ENCODE data around the gene RPF1. TPM values are rescaled to one million over a fixed set of nuclear protein-coding genes. Genes with fewer than 3 reads are reported as not detected.
"Not testable (repeated sequence)": the region's sequence is repeated elsewhere in the genome, so short reads cannot be mapped to it uniquely, and the experiment has no call there.

Gene RPF1
- total and polyA plus RNA-seq, 4 donors: 18.6 to 34.1 (median 27.5) TPM

GRCh38 chr1:84504580-84505492 is 25.8 kb downstream of the RPF1 start:
- intact Hi-C loops (cut with DNase I): loop anchor here (2.0 to 5.0 kb wide), 3 partner anchors 26 to 97 kb away; partner anchors contain the start of genes CTBS (in 1 of the 2) and RPF1 (in 1 of the 2)

GRCh38 chr1:84505493-84506001 is 26.5 kb downstream of the RPF1 start:
- peak in 1 of 2 donors; percentile 78 for DNase-seq
- Histone ChIP-seq H3K9me3 (ENCODE audit: control insufficient read depth, low read length) (no peaks in the 10 kb centered on the region), H3K4me1 (ENCODE audit: control insufficient read depth in 1 of 2, insufficient read depth in 2 of 2, low read length in 2 of 2) (peaks cover 1 to 10% of the 10 kb centered on the region in 2 donors), H3K4me3 (ENCODE audit: low read length in 2 of 2) (peak overlapping the region; percentile 48 to 63), H3K27ac (ENCODE audit: low read depth in 1 of 2, low read length in 2 of 2) (peak overlapping the region; percentile 5 to 76), H3K36me3 (ENCODE audit: control insufficient read depth in 1 of 2, insufficient read depth in 2 of 2, low read length in 1 of 2) (no peaks in the 10 kb centered on the region), H3K27me3 (ENCODE audit: control insufficient read depth in 1 of 2, insufficient read depth in 2 of 2, low read length in 1 of 2) (no peaks in the 10 kb centered on the region)
- peak; percentile 89 for ATAC-seq (ENCODE audit: low FRiP score)
- intact Hi-C loops (cut with DNase I): loop anchor here (2.0 to 5.0 kb wide), 4 partner anchors 27 to 97 kb away; partner anchors contain the start of genes CTBS (in 1 of the 2) and RPF1 (in 1 of the 2)
- 0% methylated on average over 31 to 47 of the region's 47 CpGs for WGBS, 2 donors

More at GRCh38 chr1:84504580-84505492, 25.8 kb downstream of the RPF1 start:
- ATAC-seq (ENCODE audit: low FRiP score): no peak
- H3K27me3 ChIP-seq (ENCODE audit: control insufficient read depth in 1 of 2, insufficient read depth in 2 of 2, low read length in 1 of 2): no peaks in the 10 kb centered on the region
- peak overlapping the region; percentile 48 to 63 for H3K4me3 ChIP-seq (ENCODE audit: low read length in 2 of 2)
- peaks cover 1 to 10% of the 10 kb centered on the region in 2 donors for H3K4me1 ChIP-seq (ENCODE audit: control insufficient read depth in 1 of 2, insufficient read depth in 2 of 2, low read length in 2 of 2)
- WGBS, 2 donors: 3% methylated on average over 17 of the region's 17 CpGs
- peaks cover 0 to 2% of the 10 kb centered on the region in 2 donors for H3K36me3 ChIP-seq (ENCODE audit: control insufficient read depth in 1 of 2, insufficient read depth in 2 of 2, low read length in 1 of 2)
- peak overlapping the region; percentile 5 to 76 for H3K27ac ChIP-seq (ENCODE audit: low read depth in 1 of 2, low read length in 2 of 2)
- H3K9me3 ChIP-seq (ENCODE audit: control insufficient read depth, low read length): no peaks in the 10 kb centered on the region
- no peak for DNase-seq

GRCh38 chr1:84506002-84506728 is 27.1 kb downstream of the RPF1 start, which contains the start of the genes GNG5 and SPATA1:
Gene GNG5, minus strand, starts transcription at chr1:84506581. Its CDS starts 490 bp downstream, at chr1:84506091.
Gene SPATA1, plus strand, starts transcription at chr1:84506386. Its CDS starts 9,974 bp downstream, at chr1:84516360.
- Histone ChIP-seq H3K9me3 (ENCODE audit: control insufficient read depth, low read length) (no peaks in the 10 kb centered on the region), H3K4me1 (ENCODE audit: control insufficient read depth in 1 of 2, insufficient read depth in 2 of 2, low read length in 2 of 2) (peaks cover 1 to 10% of the 10 kb centered on the region in 2 donors), H3K27me3 (ENCODE audit: control insufficient read depth in 1 of 2, insufficient read depth in 2 of 2, low read length in 1 of 2) (no peaks in the 10 kb centered on the region), H3K36me3 (ENCODE audit: control insufficient read depth in 1 of 2, insufficient read depth in 2 of 2, low read length in 1 of 2) (no peaks in the 10 kb centered on the region), H3K27ac (ENCODE audit: low read depth in 1 of 2, low read length in 2 of 2) (peak within 1 kb of the TSS; percentile 5 to 85), H3K4me3 (ENCODE audit: low read length in 2 of 2) (peak within 1 kb of the TSS; percentile 48 to 69)
- DNase-seq (peak; percentile 99 to 100), ATAC-seq (ENCODE audit: low FRiP score) (peak; percentile 99)
- intact Hi-C loops (cut with DNase I): loop anchor here (2.0 to 5.0 kb wide), 3 partner anchors 66 to 96 kb away; partner anchors contain the start of gene CTBS (in 1 of the 2)
- WGBS, 2 donors: 1% methylated on average over 46 to 60 of the region's 60 CpGs

- peak overlapping the region; percentile 48 to 69 for H3K4me3 ChIP-seq (ENCODE audit: low read length in 2 of 2)
- DNase-seq (no peak), ATAC-seq (ENCODE audit: low FRiP score) (no peak)
- 20% methylated on average over 26 of the region's 26 CpGs for WGBS, 2 donors
- no peaks in the 10 kb centered on the region for H3K36me3 ChIP-seq (ENCODE audit: control insufficient read depth in 1 of 2, insufficient read depth in 2 of 2, low read length in 1 of 2)
- H3K9me3 ChIP-seq (ENCODE audit: control insufficient read depth, low read length): no peaks in the 10 kb centered on the region
- peaks cover 1 to 10% of the 10 kb centered on the region in 2 donors for H3K4me1 ChIP-seq (ENCODE audit: control insufficient read depth in 1 of 2, insufficient read depth in 2 of 2, low read length in 2 of 2)
- H3K27ac ChIP-seq (ENCODE audit: low read depth in 1 of 2, low read length in 2 of 2): peak overlapping the region in 1 of 2 donors; percentile 85
- intact Hi-C loops (cut with DNase I): loop anchor here (2.0 to 5.0 kb wide), 3 partner anchors 65 to 95 kb away; partner anchors contain the start of gene CTBS (in 1 of the 2)
- no peaks in the 10 kb centered on the region for H3K27me3 ChIP-seq (ENCODE audit: control insufficient read depth in 1 of 2, insufficient read depth in 2 of 2, low read length in 1 of 2)
Measured at GRCh38 chr1:84506729-84507453, 27.8 kb downstream of the RPF1 start.

DNA sequence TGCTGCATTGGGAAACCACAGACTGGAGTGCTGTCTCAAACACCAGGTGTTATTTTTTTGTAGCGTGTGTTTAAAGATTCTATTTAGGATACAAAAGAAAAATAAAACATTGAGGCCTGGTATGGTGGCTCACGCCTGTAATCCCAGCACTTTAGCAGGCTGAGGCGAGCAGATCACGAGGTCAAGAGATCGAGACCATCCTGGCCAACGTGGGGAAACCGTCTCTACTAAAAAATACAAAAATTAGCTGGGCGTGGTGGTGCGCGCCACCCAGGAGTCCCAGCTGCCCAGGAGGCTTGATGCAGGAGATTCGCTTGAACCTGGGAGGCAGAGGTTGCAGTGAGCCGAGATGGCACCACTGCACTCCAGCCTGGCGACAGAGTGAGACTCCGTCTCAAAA is 28.8 kb downstream of the RPF1 start:
- ATAC-seq (ENCODE audit: low FRiP score); H3K27ac ChIP-seq (ENCODE audit: low read depth in 1 of 2, low read length in 2 of 2); H3K36me3 ChIP-seq (ENCODE audit: control insufficient read depth in 1 of 2, insufficient read depth in 2 of 2, low read length in 1 of 2); H3K4me3 ChIP-seq (ENCODE audit: low read length in 2 of 2); H3K9me3 ChIP-seq (ENCODE audit: control insufficient read depth, low read length); H3K4me1 ChIP-seq (ENCODE audit: control insufficient read depth in 1 of 2, insufficient read depth in 2 of 2, low read length in 2 of 2); DNase-seq; H3K27me3 ChIP-seq (ENCODE audit: control insufficient read depth in 1 of 2, insufficient read depth in 2 of 2, low read length in 1 of 2): not testable (repeated sequence)
- WGBS, 2 donors: 90 to 96% methylated on average over 14 of the region's 14 CpGs
- intact Hi-C loops (cut with DNase I): loop anchor here (2.0 to 5.0 kb wide), 3 partner anchors 64 to 94 kb away; partner anchors contain the start of gene CTBS (in 1 of the 2)

- Histone ChIP-seq H3K36me3 (ENCODE audit: control insufficient read depth in 1 of 2, insufficient read depth in 2 of 2, low read length in 1 of 2) (no peaks in the 10 kb centered on the region), H3K27ac (ENCODE audit: low read depth in 1 of 2, low read length in 2 of 2) (no peak overlapping the region), H3K9me3 (ENCODE audit: control insufficient read depth, low read length) (no peaks in the 10 kb centered on the region), H3K4me3 (ENCODE audit: low read length in 2 of 2) (no peak overlapping the region), H3K4me1 (ENCODE audit: control insufficient read depth in 1 of 2, insufficient read depth in 2 of 2, low read length in 2 of 2) (peaks cover 1 to 10% of the 10 kb centered on the region in 2 donors), H3K27me3 (ENCODE audit: control insufficient read depth in 1 of 2, insufficient read depth in 2 of 2, low read length in 1 of 2) (no peaks in the 10 kb centered on the region)
- DNase-seq (no peak), ATAC-seq (ENCODE audit: low FRiP score) (no peak)
- intact Hi-C loops (cut with DNase I): loop anchor here (5.0 kb wide), 2 partner anchors 64 to 94 kb away; partner anchors contain the start of gene CTBS (in 1 of the 2)
- 98 to 100% methylated on average over 1 of the region's 1 CpG for WGBS, 2 donors
Measured at GRCh38 chr1:84508510-84508909, 29.4 kb downstream of the RPF1 start.

GRCh38 chr1:84509029-84509428 is 30.0 kb downstream of the RPF1 start:
- Histone ChIP-seq H3K4me1 (ENCODE audit: control insufficient read depth in 1 of 2, insufficient read depth in 2 of 2, low read length in 2 of 2) (peaks cover 1 to 6% of the 10 kb centered on the region in 2 donors), H3K4me3 (ENCODE audit: low read length in 2 of 2) (no peak overlapping the region), H3K27me3 (ENCODE audit: control insufficient read depth in 1 of 2, insufficient read depth in 2 of 2, low read length in 1 of 2) (no peaks in the 10 kb centered on the region), H3K27ac (ENCODE audit: low read depth in 1 of 2, low read length in 2 of 2) (no peak overlapping the region), H3K36me3 (ENCODE audit: control insufficient read depth in 1 of 2, insufficient read depth in 2 of 2, low read length in 1 of 2) (no peaks in the 10 kb centered on the region), H3K9me3 (ENCODE audit: control insufficient read depth, low read length) (no peaks in the 10 kb centered on the region)
- intact Hi-C loops (cut with DNase I): loop anchor here (5.0 kb wide), 2 partner anchors 63 to 93 kb away; partner anchors contain the start of gene CTBS (in 1 of the 2)
- 97 to 99% methylated on average over 4 of the region's 4 CpGs for WGBS, 2 donors
- no peak for ATAC-seq (ENCODE audit: low FRiP score)
- no peak for DNase-seq
